ENCODE measurements around the gene PTCH1.

- no peak for TF ChIP-seq CTCF (IDR thresholded peaks at IDR 0.05 in 4 of 5, conservative IDR thresholded peaks at IDR 0.05 in 1 of 5)
- no peak for TF ChIP-seq POLR2A (IDR thresholded peaks at IDR 0.05)
Observed at GRCh38 chr9:95565982-95566381, 49.2 kb upstream of the PTCH1 start.
